K562 (cell line): ENCODE data around the gene TMCO1. TPM values are rescaled to one million over a fixed set of nuclear protein-coding genes. Genes with fewer than 3 reads are reported as not detected.

Experiments used
- ATAC-seq: fragments of 200-7000 bp; cut with Tn5 transposase; 3 replicates; pipeline ENCODE4 v1.9.1; 2020; ENCODE audit warnings: moderate library complexity
- BruUV-seq: library from RNA; stranded (reverse); fragments of 400-500 nt; replicated peaks from 2 replicates; lab custom pipeline; 2021; lab: Mats Ljungman, UMichigan
- CTCF ChIA-PET: fragments of 300-600 bp; formaldehyde crosslinking; extraction: SDS; loops from one replicate; lab custom pipeline; 2021; ENCODE audit warnings: low intra/inter-chr PET ratio; lab: Yijun Ruan, JAX
- POLR2A ChIA-PET: fragments of 300-600, 350-650 bp; sonication (Branson Sonifier 250); formaldehyde crosslinking; extraction: SDS; loops from one replicate; lab custom pipeline; 2021; ENCODE audit warnings: antibody characterized with exemption, inconsistent platforms; lab: Yijun Ruan, JAX
- DNase-seq, 4 experiments: peaks; one replicate each; pipeline versions ENCODE4 v3.0.0 to v3.0.0-alpha.2; 2011 to 2018; ENCODE audit warnings: low spot score in 3 of 4, mixed read lengths in 3 of 4; ENCODE audit errors: extremely low read depth in 1 of 4
- FAIRE-seq: peaks from 2 replicates; lab custom pipeline; 2011; peaks lifted over from hg19 to GRCh38; lab: Jason Lieb, UNC
- H2AFZ ChIP-seq: 2 replicates; pipeline ENCODE4 v1.6.0; 2011; ENCODE audit warnings: low read depth, low read length, control low read depth, inconsistent platforms
- H3K27ac ChIP-seq: fragments of 200-600 bp; 3 replicates; pipeline ENCODE4 v1.8.0; 2011; ENCODE audit warnings: low read depth, mild to moderate bottlenecking, control low read depth, inconsistent platforms, low read length, moderate library complexity, mixed read lengths; ENCODE audit errors: extremely low read depth
- H3K27me3 ChIP-seq, 2 experiments: fragments of 300-600 bp in 1 of 2; 2 replicates in 1 of 2; 3 replicates in 1 of 2; pipeline versions ENCODE4 v1.6.0 to v1.8.0; 2011; ENCODE audit warnings: inconsistent platforms in 2 of 2, low read length in 2 of 2, mild to moderate bottlenecking in 1 of 2, mixed read lengths in 1 of 2, moderate library complexity in 1 of 2; ENCODE audit not compliant: control insufficient read depth in 2 of 2, insufficient read depth in 2 of 2
- H3K36me3 ChIP-seq: fragments of 300-600 bp; 3 replicates; pipeline ENCODE4 v1.8.0; 2011; ENCODE audit warnings: mild to moderate bottlenecking, low read length, inconsistent platforms; ENCODE audit not compliant: control insufficient read depth, insufficient read depth
- H3K4me1 ChIP-seq, 2 experiments: fragments of 200-600 bp in 1 of 2; replicated peaks in 1 of 2; 2 replicates in 1 of 2; 3 replicates in 1 of 2; pipeline versions ENCODE4 v1.5.1 to v1.8.0; 2011; ENCODE audit warnings: inconsistent platforms in 2 of 2, low read length in 2 of 2, mild to moderate bottlenecking in 1 of 2, mixed read lengths in 1 of 2, moderate library complexity in 1 of 2; ENCODE audit not compliant: control insufficient read depth in 2 of 2, insufficient read depth in 2 of 2
- H3K4me2 ChIP-seq: 2 replicates; pipeline ENCODE4 v1.6.1; 2011; ENCODE audit warnings: low read length, control low read depth, inconsistent platforms, mixed read lengths; ENCODE audit not compliant: insufficient read depth
- H3K4me3 ChIP-seq: fragments of 200-600 bp; sonication (generic), shearing (Covaris generic); 2 replicates; pipeline ENCODE4 v1.5.1; 2016; ENCODE audit warnings: control low read depth, inconsistent platforms
- H3K79me2 ChIP-seq: fragments of 200-600 bp; 3 replicates; pipeline ENCODE4 v1.8.0; 2011; ENCODE audit warnings: low read length, inconsistent platforms; ENCODE audit not compliant: control insufficient read depth, insufficient read depth
- H3K9ac ChIP-seq, 2 experiments: 2 replicates each; pipeline versions ENCODE4 v1.6.0 to v1.6.1; 2011; ENCODE audit warnings: low read depth in 2 of 2, low read length in 2 of 2, control low read depth in 1 of 2, inconsistent platforms in 1 of 2, mild to moderate bottlenecking in 1 of 2, mixed read lengths in 1 of 2; ENCODE audit not compliant: insufficient read depth in 1 of 2
- H3K9me1 ChIP-seq: one replicate; pipeline ENCODE4 v1.6.0; 2011; ENCODE audit warnings: inconsistent platforms, mild to moderate bottlenecking, low read length, moderate library complexity; ENCODE audit not compliant: control insufficient read depth, insufficient read depth
- H3K9me3 ChIP-seq: replicated peaks from 2 replicates; pipeline ENCODE4 v1.5.1; 2011; ENCODE audit warnings: low read depth, low read length, inconsistent platforms; ENCODE audit not compliant: control insufficient read depth, insufficient read depth
- H4K20me1 ChIP-seq: replicated peaks from 2 replicates; pipeline ENCODE4 v1.6.1; 2011; ENCODE audit warnings: low read length, inconsistent platforms, mixed read lengths; ENCODE audit not compliant: control insufficient read depth, insufficient read depth
- C11orf30 ChIP-seq: fragments of 450-650 bp; IDR thresholded peaks from 2 replicates; pipeline ENCODE4 v1.6.1; 2016; ENCODE audit warnings: low read depth, mild to moderate bottlenecking
- MAFF ChIP-seq: IDR thresholded peaks from 2 replicates; pipeline ENCODE4 v1.6.1; 2012; ENCODE audit warnings: low read length, improper control_type of control experiment
- MAFG ChIP-seq: fragments of 450-650 bp; conservative IDR thresholded peaks from 2 replicates; pipeline ENCODE4 v1.6.1; 2016; ENCODE audit warnings: missing genetic modification characterization, missing compliant biosample characterization
- MAFK ChIP-seq: IDR thresholded peaks from 2 replicates; pipeline ENCODE4 v1.6.1; 2011; ENCODE audit warnings: low read length, improper control_type of control experiment
- PHB2 ChIP-seq: fragments of 450-650 bp; IDR thresholded peaks from 2 replicates; pipeline ENCODE4 v1.6.1; 2017; ENCODE audit warnings: low read depth
- SRSF1 ChIP-seq: fragments of 200-400 bp; formaldehyde crosslinking; IDR thresholded peaks from 2 replicates; pipeline ENCODE4 v1.6.1; 2017; ENCODE audit warnings: mild to moderate bottlenecking, low read depth, low read length, moderate library complexity
- SRSF9 ChIP-seq: fragments of 200-400 bp; formaldehyde crosslinking; IDR thresholded peaks from 2 replicates; pipeline ENCODE4 v1.6.1; 2017; ENCODE audit warnings: low read depth, low read length, borderline replicate concordance
- ZNF316 ChIP-seq: fragments of 450-650 bp; IDR thresholded peaks from 2 replicates; pipeline ENCODE4 v1.6.1; 2016
- WGBS: fragments of 100-300 bp; shearing (Covaris generic); methylation state at CpG from one replicate; pipeline ENCODE4 v1.1.6; 2016; ENCODE audit warnings: low coverage, mixed read lengths; ENCODE audit not compliant: insufficient coverage; ENCODE audit errors: missing lambda C conversion rate; 5-methylcytosine and 5-hydroxymethylcytosine counted together
- in situ Hi-C: fragments of 300-500 bp; cut with MboI; formaldehyde crosslinking; loops from 4 replicates; pipeline ENCODE4 v1.15.0; 2018; ENCODE audit warnings: inconsistent platforms, mixed read lengths
- intact Hi-C: fragments of 100-400 bp; cut with micrococcal nuclease; formaldehyde crosslinking; loops from 2 replicates; pipeline ENCODE4 v1.14.2; 2022
- polyA plus RNA-seq, 8 experiments: library from polyadenylated mRNA; depleted of rRNA in 4 of 8; stranded (reverse) in 5 of 8; unstranded in 3 of 8; fragments of >200 nt; fragmentation: Nextera tagmentation in 2 of 8; fragmentation: Illumina TruSeq in 1 of 8; extraction: Ambion mirVana in 2 of 8; extraction: Trizol in 1 of 8; gene quantifications; 2 replicates each; pipeline versions ENCODE4 v1.2.1 to v1.2.3, GENCODE V29; 2011 to 2014; ENCODE audit warnings: inconsistent platforms in 1 of 8, missing spikeins in 1 of 8
- total RNA-seq, 7 experiments: library from RNA; depleted of rRNA in 6 of 7; stranded (reverse); fragments of >200 nt in 6 of 7; fragmentation: Illumina TruSeq in 2 of 7; extraction: Trizol in 2 of 7; gene quantifications; 2 replicates each; pipeline versions ENCODE4 v1.2.1 to v1.2.3, GENCODE V29; 2011 to 2021; ENCODE audit warnings: low replicate concordance in 1 of 7

Gene TMCO1
- total and polyA plus RNA-seq, 9 of the 15 experiments (the other 6 are each of a cell fraction or from before 2014, with no cell fraction given), result 69.3 to 561 (median 175) TPM

GRCh38 chr1:165683848-165684485 is 84.7 kb downstream of the TMCO1 start:
- ChIA-PET POLR2A (interaction anchor here (0.6 to 1.5 kb wide), 2 partner anchors 26 to 87 kb away, joined by 3 read pairs; no protein-coding TSS in a partner anchor), CTCF (interaction anchor here (1.5 kb wide), 1 partner anchor 83 kb away, joined by 3 read pairs; no protein-coding TSS in a partner anchor)
- no peak overlapping the region for H3K4me3 ChIP-seq
- H3K9ac ChIP-seq, result no peak overlapping the region
- H3K9me3 ChIP-seq, result no peaks in the 10 kb centered on the region
- no peaks in the 10 kb centered on the region; a peak in 2 of 5 replicates for H3K4me1 ChIP-seq
- H3K27me3 ChIP-seq, result no peaks in the 10 kb centered on the region
- H4K20me1 ChIP-seq, result no peaks in the 10 kb centered on the region
- WGBS, result 18% methylated on average over 1 of the region's 1 CpG
- in situ Hi-C loops, result no loop called here
- intact Hi-C loops, result no loop called here
- no peak overlapping the region for H3K4me2 ChIP-seq
- no TSS peak for BruUV-seq
- peaks cover 23% of the 10 kb centered on the region; the same call in 1 of the 3 replicates for H3K79me2 ChIP-seq
- H2AFZ ChIP-seq, result no peak overlapping the region
- FAIRE-seq, result no peak
- no peak overlapping the region for H3K27ac ChIP-seq
- no peak for ATAC-seq
- DNase-seq, result no peak
- H3K9me1 ChIP-seq, result no peaks in the 10 kb centered on the region
- TF ChIP-seq MAFF (peak; percentile 84), SRSF9 (no peak), SRSF1 (no peak), ZNF316 (peak; percentile 95), C11orf30 (peak; percentile 89), MAFK (peak; percentile 75), MAFG (peak; percentile 89), PHB2 (no peak)
- TF ChIP-seq, all 486 proteins: peak for 5
- H3K36me3 ChIP-seq, result peaks cover 56% of the 10 kb centered on the region; the same call in 2 of the 3 replicates
